Measurements from ENCODE around the gene MAP3K4. TPM values are rescaled to one million over a fixed set of nuclear protein-coding genes. Genes with fewer than 3 reads are reported as not detected.

The MAP3K4 gene
- total RNA-seq = 14.0 and 28.0 TPM in 2 replicates

GRCh38 chr6:160991406-160992060 lies at the start of gene MAP3K4:
Gene MAP3K4 (plus strand): TSS chr6:160991769. CDS start chr6:160991932, 163 bp downstream.

